OCI-LY7 (cell line): ENCODE results near the gene RIMBP2.

Experiments used
- CTCF ChIP-seq: fragments of 200-600 bp; sonication (generic); conservative IDR thresholded peaks from 2 replicates; pipeline ENCODE4 v1.5.1; 2014; ENCODE audit warnings: mild to moderate bottlenecking, antibody characterized with exemption, low read length, moderate library complexity, mixed read lengths
- EZH2phosphoT487 ChIP-seq: fragments of 200-600 bp; sonication (generic); IDR thresholded peaks from 2 replicates; pipeline ENCODE4 v1.6.1; 2018; ENCODE audit warnings: low read depth, borderline replicate concordance, mild to moderate bottlenecking, mixed run types, antibody characterized with exemption, low read length, moderate library complexity, mixed read lengths

GRCh38 chr12:130477701-130478100 is 238.4 kb downstream of the RIMBP2 start:
- no peak for TF ChIP-seq CTCF
- TF ChIP-seq EZH2phosphoT487: no peak
